Peyer's patch (tissue), 4 donors: ENCODE results near the gene CACNA1B. TPM values are rescaled to one million over a fixed set of nuclear protein-coding genes. Genes with fewer than 3 reads are reported as not detected.

ENCODE experiments used
- DNase-seq, 3 donors: peaks; one replicate each; pipeline ENCODE4 v3.0.0-alpha.2; 2017 to 2019
- H3K27ac ChIP-seq, 4 donors: fragments of 200-600 bp; sonication (generic); one replicate each; pipeline ENCODE4 v1.5.1; 2016 to 2019
- H3K27me3 ChIP-seq, 2 donors: fragments of 200-600 bp; sonication (generic); one replicate each; pipeline ENCODE4 v1.5.1; 2019
- H3K36me3 ChIP-seq, 3 donors: fragments of 200-600 bp; sonication (generic); one replicate each; pipeline ENCODE4 v1.5.1; 2016 to 2019
- H3K4me1 ChIP-seq, 4 donors: fragments of 200-600 bp; sonication (generic); one replicate each; pipeline ENCODE4 v1.5.1; 2016 to 2019
- H3K4me3 ChIP-seq, 4 donors: fragments of 200-600 bp; sonication (generic); 1 replicate in 3 of 4; 2 replicates in 1 of 4; pipeline ENCODE4 v1.5.1; 2016 to 2019; ENCODE audit warnings: mild to moderate bottlenecking in 1 of 4
- H3K9me3 ChIP-seq, 4 donors: fragments of 200-600 bp; sonication (generic); one replicate each; pipeline ENCODE4 v1.5.1; 2016 to 2019; ENCODE audit warnings: mild to moderate bottlenecking in 1 of 4
- POLR2A ChIP-seq, 2 donors: fragments of 450-650 bp; IDR thresholded peaks; one replicate each; pipeline ENCODE4 v1.5.1; 2017; ENCODE audit warnings: antibody characterized with exemption in 2 of 2, mild to moderate bottlenecking in 2 of 2, moderate library complexity in 2 of 2
- total RNA-seq, 4 donors: library from RNA; depleted of rRNA; stranded (reverse); fragments of >200 nt; gene quantifications; one replicate each; pipeline ENCODE4 v1.1.0, GENCODE V29; 2016
- TF ChIP-seq, protein P1 (sequence below), 6 experiments: fragments of 450-650 bp in 4 of 6; fragments of 200-600 bp in 2 of 6; sonication (generic) in 1 of 6; IDR thresholded peaks; one replicate each; pipeline ENCODE4 v1.5.1; 2017 to 2019; ENCODE audit warnings: antibody characterized with exemption in 6 of 6, mild to moderate bottlenecking in 3 of 6, moderate library complexity in 1 of 6

The CACNA1B gene
- total RNA-seq, 4 donors from 2014 or later = 0.13 to 0.83 (median 0.38) TPM; not detected in 1

- no peak overlapping the region for H3K4me3 ChIP-seq
- no peak for TF ChIP-seq POLR2A (IDR thresholded peaks at IDR 0.05)
- TF ChIP-seq, protein P1, sequence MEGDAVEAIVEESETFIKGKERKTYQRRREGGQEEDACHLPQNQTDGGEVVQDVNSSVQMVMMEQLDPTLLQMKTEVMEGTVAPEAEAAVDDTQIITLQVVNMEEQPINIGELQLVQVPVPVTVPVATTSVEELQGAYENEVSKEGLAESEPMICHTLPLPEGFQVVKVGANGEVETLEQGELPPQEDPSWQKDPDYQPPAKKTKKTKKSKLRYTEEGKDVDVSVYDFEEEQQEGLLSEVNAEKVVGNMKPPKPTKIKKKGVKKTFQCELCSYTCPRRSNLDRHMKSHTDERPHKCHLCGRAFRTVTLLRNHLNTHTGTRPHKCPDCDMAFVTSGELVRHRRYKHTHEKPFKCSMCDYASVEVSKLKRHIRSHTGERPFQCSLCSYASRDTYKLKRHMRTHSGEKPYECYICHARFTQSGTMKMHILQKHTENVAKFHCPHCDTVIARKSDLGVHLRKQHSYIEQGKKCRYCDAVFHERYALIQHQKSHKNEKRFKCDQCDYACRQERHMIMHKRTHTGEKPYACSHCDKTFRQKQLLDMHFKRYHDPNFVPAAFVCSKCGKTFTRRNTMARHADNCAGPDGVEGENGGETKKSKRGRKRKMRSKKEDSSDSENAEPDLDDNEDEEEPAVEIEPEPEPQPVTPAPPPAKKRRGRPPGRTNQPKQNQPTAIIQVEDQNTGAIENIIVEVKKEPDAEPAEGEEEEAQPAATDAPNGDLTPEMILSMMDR (IDR thresholded peaks at IDR 0.05) = no peak
- H3K9me3 ChIP-seq = no peaks in the 10 kb centered on the region
- H3K27ac ChIP-seq = no peak overlapping the region
- DNase-seq = peak in 1 of 3 donors; percentile 37
- H3K4me1 ChIP-seq = no peaks in the 10 kb centered on the region
- H3K36me3 ChIP-seq = no peaks in the 10 kb centered on the region
- no peaks in the 10 kb centered on the region for H3K27me3 ChIP-seq
Observed at GRCh38 chr9:137891588-137892423, 14.2 kb downstream of the CACNA1B start.

GRCh38 chr9:137892424-137893191, 15.0 kb downstream of the CACNA1B start:
- Histone ChIP-seq H3K9me3 (no peaks in the 10 kb centered on the region), H3K27me3 (no peaks in the 10 kb centered on the region), H3K4me1 (no peaks in the 10 kb centered on the region), H3K4me3 (no peak overlapping the region), H3K36me3 (no peaks in the 10 kb centered on the region), H3K27ac (no peak overlapping the region)
- TF ChIP-seq, protein P1 (IDR thresholded peaks at IDR 0.05) = no peak
- peak in 1 of 3 donors; percentile 37 for DNase-seq

- H3K36me3 ChIP-seq = no peaks in the 10 kb centered on the region
- H3K4me3 ChIP-seq = no peak overlapping the region
- no peaks in the 10 kb centered on the region for H3K4me1 ChIP-seq
- H3K9me3 ChIP-seq = peaks cover 0 to 4% (median 0%) of the 10 kb centered on the region in 4 donors
- no peaks in the 10 kb centered on the region for H3K27me3 ChIP-seq
- H3K27ac ChIP-seq = no peak overlapping the region
- DNase-seq = peak in 1 of 3 donors; percentile 14
- TF ChIP-seq POLR2A (IDR thresholded peaks at IDR 0.05) = no peak
- TF ChIP-seq, protein P1 (IDR thresholded peaks at IDR 0.05) = no peak
Observed at GRCh38 chr9:137893670-137894069, 16.1 kb downstream of the CACNA1B start.

DNA sequence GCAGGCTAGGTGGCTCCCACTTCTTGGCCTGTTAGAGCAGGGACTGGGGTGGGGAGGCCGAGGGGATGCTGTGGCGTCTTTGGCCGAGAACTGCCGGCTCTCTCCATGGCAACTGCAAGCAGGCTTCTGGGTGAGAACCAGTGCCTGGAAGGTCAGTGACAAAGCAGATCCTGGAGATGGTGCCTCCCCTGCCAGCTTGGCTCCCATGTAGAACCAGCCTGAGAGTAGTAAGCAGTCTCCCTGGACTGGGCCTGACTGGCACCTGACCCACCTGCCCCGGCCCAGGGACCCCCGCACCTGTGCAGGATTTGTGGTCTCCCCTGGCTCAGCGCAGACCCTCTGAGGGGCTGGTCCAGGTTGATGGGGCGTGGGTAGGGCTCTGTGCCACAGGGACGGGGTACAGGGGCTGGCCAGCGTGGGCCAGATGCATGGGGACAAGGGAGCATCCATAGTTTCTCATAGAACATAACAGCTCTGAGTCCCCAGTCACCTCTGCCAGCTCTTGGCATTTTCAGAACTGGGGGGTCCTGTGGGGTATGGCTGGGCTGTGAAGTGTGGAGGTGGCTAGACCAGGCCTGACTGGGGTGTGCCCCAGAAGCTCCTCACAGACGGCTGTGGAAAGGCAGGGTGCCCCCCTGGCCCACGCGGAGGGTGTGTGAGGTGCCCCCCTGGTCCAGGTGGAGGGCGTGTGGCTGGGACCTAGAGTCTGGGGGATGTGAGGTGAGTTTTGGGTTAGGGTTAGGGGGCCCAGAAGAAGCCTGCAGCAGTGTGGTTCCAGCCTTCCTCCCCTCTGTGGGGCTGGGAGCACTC, 22.2 kb downstream of the CACNA1B start:
- peak in 1 of 3 donors; percentile 17 for DNase-seq
- Histone ChIP-seq H3K4me1 (no peaks in the 10 kb centered on the region), H3K36me3 (no peaks in the 10 kb centered on the region), H3K9me3 (peaks cover 0 to 4% (median 0%) of the 10 kb centered on the region in 4 donors), H3K27me3 (no peaks in the 10 kb centered on the region), H3K4me3 (no peak overlapping the region), H3K27ac (no peak overlapping the region)
- no peak for TF ChIP-seq POLR2A (IDR thresholded peaks at IDR 0.05)
- TF ChIP-seq, protein P1 (IDR thresholded peaks at IDR 0.05) = no peak

DNA sequence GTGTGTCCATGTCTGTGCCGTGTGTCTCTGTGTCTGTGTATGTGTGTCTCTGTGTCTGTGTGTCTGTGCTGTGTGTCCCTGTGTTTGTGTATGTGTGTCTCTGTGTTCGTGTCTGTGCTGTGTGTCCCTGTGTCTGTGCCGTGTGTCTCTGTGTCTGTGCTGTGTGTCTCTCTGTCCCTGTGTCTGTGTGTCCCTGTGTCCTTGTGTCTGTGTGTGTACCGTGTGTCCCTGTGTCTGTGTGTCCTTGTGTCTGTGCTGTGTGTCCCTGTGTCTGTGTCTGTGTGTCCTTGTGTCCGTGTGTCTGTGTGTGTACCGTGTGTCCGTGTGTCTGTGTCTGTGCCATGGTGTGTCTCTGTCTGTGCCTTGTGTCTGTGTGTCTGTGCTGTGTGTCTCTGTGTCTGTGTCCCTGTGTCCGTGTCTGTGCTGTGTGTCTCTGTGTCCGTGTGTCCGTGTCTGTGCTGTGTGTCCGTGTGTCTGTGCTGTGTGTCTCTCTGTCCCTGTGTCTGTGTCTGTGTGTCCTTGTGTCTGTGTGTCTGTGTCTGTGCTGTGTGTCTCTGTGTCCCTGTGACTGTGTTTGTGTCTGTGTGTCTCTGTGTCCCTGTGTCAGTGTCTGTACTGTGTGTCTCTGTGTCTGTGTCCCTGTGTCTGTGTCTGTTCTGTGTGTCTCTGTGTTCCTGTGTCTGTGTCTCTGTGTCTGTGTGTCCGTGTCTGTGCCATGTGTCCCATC, 23.2 kb downstream of the CACNA1B start:
- H3K27me3 ChIP-seq = no peaks in the 10 kb centered on the region
- peaks cover 0 to 4% (median 0%) of the 10 kb centered on the region in 4 donors for H3K9me3 ChIP-seq
- no peak overlapping the region for H3K4me3 ChIP-seq
- H3K4me1 ChIP-seq = no peaks in the 10 kb centered on the region
- no peaks in the 10 kb centered on the region for H3K36me3 ChIP-seq
- TF ChIP-seq, protein P1 (IDR thresholded peaks at IDR 0.05) = no peak
- TF ChIP-seq POLR2A (IDR thresholded peaks at IDR 0.05) = no peak
- H3K27ac ChIP-seq = no peak overlapping the region
- DNase-seq = peak in 1 of 3 donors; percentile 24
